ENCODE data around the gene LRBA.
A peak's percentile ranks its signal among the peaks of the same experiment; 100 is the strongest.
"Not testable (repeated sequence)": the region's sequence is repeated elsewhere in the genome, so short reads cannot be mapped to it uniquely, and the experiment has no call there.

The LRBA gene

GRCh38 chr4:150579551-150580234, 435.4 kb downstream of the LRBA start:
- ATAC-seq = peak; percentile 20
- no peaks in the 10 kb centered on the region for H3K27me3 Mint-ChIP-seq
- DNase-seq = no peak
- H3K4me3 Mint-ChIP-seq = no peak overlapping the region
- H3K9me3 Mint-ChIP-seq = no peaks in the 10 kb centered on the region
- H3K27ac Mint-ChIP-seq = no peak overlapping the region
- H3K4me1 Mint-ChIP-seq = no peaks in the 10 kb centered on the region

- DNase-seq (no peak), ATAC-seq (no peak)
- no peaks in the 10 kb centered on the region for H3K9me3 Mint-ChIP-seq
- H3K4me3 Mint-ChIP-seq = no peak overlapping the region
- peak overlapping the region in 1 of 2 donors; percentile 58 for H3K27ac Mint-ChIP-seq
- no peaks in the 10 kb centered on the region for H3K4me1 Mint-ChIP-seq
- no peaks in the 10 kb centered on the region for H3K27me3 Mint-ChIP-seq
Measured at GRCh38 chr4:150578745-150579501, 436.2 kb downstream of the LRBA start.

- Mint-ChIP-seq H3K27ac (no peak overlapping the region), H3K4me1 (peaks cover 10% of the 10 kb centered on the region), H3K9me3 (no peaks in the 10 kb centered on the region), H3K4me3 (no peak overlapping the region), H3K27me3 (no peaks in the 10 kb centered on the region)
- DNase-seq (no peak), ATAC-seq (no peak)
Measured at GRCh38 chr4:150577796-150578195, 437.3 kb downstream of the LRBA start.

- Mint-ChIP-seq H3K9me3 (no peaks in the 10 kb centered on the region), H3K4me1 (peaks cover 12% of the 10 kb centered on the region), H3K27me3 (no peaks in the 10 kb centered on the region), H3K4me3 (no peak overlapping the region), H3K27ac (no peak overlapping the region)
- DNase-seq (no peak), ATAC-seq (no peak)
Measured at GRCh38 chr4:150574678-150575077, 440.4 kb downstream of the LRBA start.

GRCh38 chr4:150573534-150573933, 441.6 kb downstream of the LRBA start:
- no peak overlapping the region for H3K4me3 Mint-ChIP-seq
- peak overlapping the region in 1 of 2 donors; percentile 88 for H3K27ac Mint-ChIP-seq
- H3K4me1 Mint-ChIP-seq = peaks cover 12% of the 10 kb centered on the region
- no peak for DNase-seq
- H3K27me3 Mint-ChIP-seq = no peaks in the 10 kb centered on the region
- no peaks in the 10 kb centered on the region for H3K9me3 Mint-ChIP-seq
- peak; percentile 64 for ATAC-seq

GRCh38 chr4:150572704-150573504, 442.2 kb downstream of the LRBA start:
- Mint-ChIP-seq H3K27ac (peak overlapping the region; percentile 88 to 90), H3K27me3 (no peaks in the 10 kb centered on the region), H3K4me3 (no peak overlapping the region), H3K4me1 (peaks cover 12% of the 10 kb centered on the region), H3K9me3 (no peaks in the 10 kb centered on the region)
- ATAC-seq = peak; percentile 67
- no peak for DNase-seq

- Mint-ChIP-seq H3K27ac (no peak overlapping the region), H3K9me3 (no peaks in the 10 kb centered on the region), H3K27me3 (no peaks in the 10 kb centered on the region), H3K4me1 (peaks cover 12% of the 10 kb centered on the region), H3K4me3 (no peak overlapping the region)
- ATAC-seq (no peak), DNase-seq (no peak)
Measured at GRCh38 chr4:150570862-150571261, 444.2 kb downstream of the LRBA start.

- ATAC-seq (no peak), DNase-seq (no peak)
- no peaks in the 10 kb centered on the region for H3K27me3 Mint-ChIP-seq
- H3K9me3 Mint-ChIP-seq = peaks cover 0 to under 1% of the 10 kb centered on the region in 2 donors
- H3K4me3 Mint-ChIP-seq = no peak overlapping the region
- H3K27ac Mint-ChIP-seq = no peak overlapping the region
- peaks cover 12% of the 10 kb centered on the region for H3K4me1 Mint-ChIP-seq
Measured at GRCh38 chr4:150569998-150570535, 445.0 kb downstream of the LRBA start.

- Mint-ChIP-seq H3K4me3 (no peak overlapping the region), H3K9me3 (peaks cover 0 to 7% of the 10 kb centered on the region in 2 donors), H3K27me3 (no peaks in the 10 kb centered on the region), H3K4me1 (peaks cover 12% of the 10 kb centered on the region), H3K27ac (no peak overlapping the region)
- DNase-seq = no peak
- no peak for ATAC-seq
Measured at GRCh38 chr4:150569384-150569987, 445.6 kb downstream of the LRBA start.

- no peaks in the 10 kb centered on the region for H3K27me3 Mint-ChIP-seq
- DNase-seq (no peak), ATAC-seq (no peak)
- H3K4me1 Mint-ChIP-seq = no peaks in the 10 kb centered on the region
- H3K27ac Mint-ChIP-seq = peak overlapping the region in 1 of 2 donors; percentile 27
- peaks cover 0 to 10% of the 10 kb centered on the region in 2 donors for H3K9me3 Mint-ChIP-seq
- H3K4me3 Mint-ChIP-seq = no peak overlapping the region
Measured at GRCh38 chr4:150567070-150567469, 448.0 kb downstream of the LRBA start.

GRCh38 chr4:150564967-150565366, 450.1 kb downstream of the LRBA start:
- DNase-seq, H3K27me3 Mint-ChIP-seq, H3K27ac Mint-ChIP-seq, H3K9me3 Mint-ChIP-seq, H3K4me1 Mint-ChIP-seq, ATAC-seq, H3K4me3 Mint-ChIP-seq: not testable (repeated sequence)

- H3K4me3 Mint-ChIP-seq = no peak overlapping the region
- H3K4me1 Mint-ChIP-seq = no peaks in the 10 kb centered on the region
- H3K27ac Mint-ChIP-seq = no peak overlapping the region
- no peaks in the 10 kb centered on the region for H3K27me3 Mint-ChIP-seq
- ATAC-seq (no peak), DNase-seq (no peak)
- H3K9me3 Mint-ChIP-seq = peaks cover 0 to 10% of the 10 kb centered on the region in 2 donors
Measured at GRCh38 chr4:150562751-150563150, 452.3 kb downstream of the LRBA start.

GRCh38 chr4:150562250-150562649, 452.8 kb downstream of the LRBA start:
- DNase-seq (no peak), ATAC-seq (no peak)
- Mint-ChIP-seq H3K4me1 (no peaks in the 10 kb centered on the region), H3K27ac (no peak overlapping the region), H3K9me3 (peaks cover 0 to 10% of the 10 kb centered on the region in 2 donors), H3K4me3 (no peak overlapping the region), H3K27me3 (no peaks in the 10 kb centered on the region)

GRCh38 chr4:150561143-150561737, 453.8 kb downstream of the LRBA start:
- ATAC-seq (no peak), DNase-seq (no peak)
- H3K4me1 Mint-ChIP-seq = no peaks in the 10 kb centered on the region
- H3K27ac Mint-ChIP-seq = no peak overlapping the region
- peaks cover 0 to 10% of the 10 kb centered on the region in 2 donors for H3K9me3 Mint-ChIP-seq
- H3K27me3 Mint-ChIP-seq = no peaks in the 10 kb centered on the region
- H3K4me3 Mint-ChIP-seq = no peak overlapping the region

- not testable (repeated sequence) for H3K4me3 Mint-ChIP-seq, ATAC-seq, H3K27me3 Mint-ChIP-seq, H3K27ac Mint-ChIP-seq, DNase-seq, H3K4me1 Mint-ChIP-seq
- H3K9me3 Mint-ChIP-seq = peaks cover 5 to 11% of the 10 kb centered on the region in 2 donors
Measured at GRCh38 chr4:150557811-150558210, 457.3 kb downstream of the LRBA start.

All from stimulated activated naive CD8-positive, alpha-beta T cell treated with anti-CD3 and anti-CD28 coated beads, Interleukin-15, amount 100 ng/mL, for 72 hours (primary cell).